ENCODE results near the gene LRIT2. TPM values are rescaled to one million over a fixed set of nuclear protein-coding genes. Genes with fewer than 3 reads are reported as not detected.

The LRIT2 gene
- total and polyA plus RNA-seq, 4 donors, result not detected

DNA sequence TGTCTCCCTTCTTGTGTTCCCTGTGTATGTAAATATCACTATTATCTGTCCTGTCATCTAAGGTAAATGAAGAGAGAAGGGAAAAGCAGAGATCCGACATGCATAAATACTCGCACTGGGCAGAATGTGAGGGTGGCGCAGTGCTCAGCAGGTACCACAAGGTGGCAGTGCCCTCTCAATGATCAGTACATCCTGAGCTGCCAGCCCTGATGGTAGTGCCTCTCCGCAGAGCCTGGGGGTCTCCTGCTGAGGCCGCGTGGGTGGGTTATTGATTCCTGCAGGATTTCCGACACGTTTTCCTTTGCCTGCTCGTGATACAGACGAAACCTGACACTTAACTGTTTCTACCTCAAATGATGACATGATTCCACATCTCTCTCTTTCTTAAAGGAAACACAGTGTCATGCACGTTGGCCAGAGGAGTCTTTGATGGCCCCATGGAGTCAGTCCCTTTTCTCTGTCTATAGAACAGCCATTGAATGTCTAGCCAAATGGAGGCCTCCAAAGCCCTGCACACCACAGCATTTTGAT is 39.3 kb upstream of the LRIT2 start:
- Histone ChIP-seq H3K4me1 (ENCODE audit: control insufficient read depth in 5 of 5, insufficient read depth in 5 of 5, low read length in 5 of 5) (peaks cover 0 to 2% (median 0%) of the 10 kb centered on the region in 5 donors), H3K27ac (ENCODE audit: low read depth in 1 of 2, low read length in 1 of 2) (no peak overlapping the region), H3K36me3 (ENCODE audit: control insufficient read depth in 4 of 4, insufficient read depth in 4 of 4, low read length in 4 of 4) (no peaks in the 10 kb centered on the region), H3K4me3 (no peak overlapping the region), H3K27me3 (ENCODE audit: control insufficient read depth in 3 of 3, insufficient read depth in 3 of 3, low read length in 2 of 3) (no peaks in the 10 kb centered on the region), H3K9me3 (ENCODE audit: control insufficient read depth in 4 of 4, insufficient read depth in 3 of 4, low read length in 3 of 4) (no peaks in the 10 kb centered on the region), H3K9ac (ENCODE audit: insufficient read depth in 1 of 2, low read length in 2 of 2) (no peak overlapping the region)
- peak; percentile 79 for ATAC-seq (ENCODE audit: insufficient read depth, low FRiP score)
- TF ChIP-seq, protein P1, sequence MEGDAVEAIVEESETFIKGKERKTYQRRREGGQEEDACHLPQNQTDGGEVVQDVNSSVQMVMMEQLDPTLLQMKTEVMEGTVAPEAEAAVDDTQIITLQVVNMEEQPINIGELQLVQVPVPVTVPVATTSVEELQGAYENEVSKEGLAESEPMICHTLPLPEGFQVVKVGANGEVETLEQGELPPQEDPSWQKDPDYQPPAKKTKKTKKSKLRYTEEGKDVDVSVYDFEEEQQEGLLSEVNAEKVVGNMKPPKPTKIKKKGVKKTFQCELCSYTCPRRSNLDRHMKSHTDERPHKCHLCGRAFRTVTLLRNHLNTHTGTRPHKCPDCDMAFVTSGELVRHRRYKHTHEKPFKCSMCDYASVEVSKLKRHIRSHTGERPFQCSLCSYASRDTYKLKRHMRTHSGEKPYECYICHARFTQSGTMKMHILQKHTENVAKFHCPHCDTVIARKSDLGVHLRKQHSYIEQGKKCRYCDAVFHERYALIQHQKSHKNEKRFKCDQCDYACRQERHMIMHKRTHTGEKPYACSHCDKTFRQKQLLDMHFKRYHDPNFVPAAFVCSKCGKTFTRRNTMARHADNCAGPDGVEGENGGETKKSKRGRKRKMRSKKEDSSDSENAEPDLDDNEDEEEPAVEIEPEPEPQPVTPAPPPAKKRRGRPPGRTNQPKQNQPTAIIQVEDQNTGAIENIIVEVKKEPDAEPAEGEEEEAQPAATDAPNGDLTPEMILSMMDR (IDR thresholded peaks at IDR 0.05; ENCODE audit: control extremely low read depth, extremely low read depth), result peak; percentile 92
- 2 to 4% methylated on average over 11 of the region's 11 CpGs for WGBS, 2 donors
- DNase-seq, result peak; percentile 66 to 70 (median 69)

DNA sequence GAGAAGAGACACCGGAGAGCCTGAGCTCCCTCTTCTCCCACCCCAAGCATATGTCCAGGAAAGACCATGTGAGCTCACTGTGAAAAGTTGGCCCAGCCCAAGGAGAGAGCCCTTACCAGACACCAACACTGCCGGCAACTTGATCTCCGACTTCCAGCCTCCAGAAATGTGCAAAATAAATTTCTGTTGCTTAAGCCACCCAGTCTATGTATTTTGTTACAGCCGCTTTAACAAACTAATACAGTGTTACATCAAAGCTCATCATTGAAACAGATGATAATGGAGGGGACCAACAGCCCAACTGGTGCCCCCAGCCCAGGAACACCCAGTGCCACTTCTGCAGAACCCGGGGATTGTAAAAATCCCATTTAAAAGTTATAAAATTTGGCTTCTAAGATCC is 38.4 kb upstream of the LRIT2 start:
- ATAC-seq (ENCODE audit: insufficient read depth, low FRiP score) (no peak), DNase-seq (no peak)
- Histone ChIP-seq H3K4me1 (ENCODE audit: control insufficient read depth in 5 of 5, insufficient read depth in 5 of 5, low read length in 5 of 5) (peaks cover 0 to 2% (median 0%) of the 10 kb centered on the region in 5 donors), H3K9me3 (ENCODE audit: control insufficient read depth in 4 of 4, insufficient read depth in 3 of 4, low read length in 3 of 4) (no peaks in the 10 kb centered on the region), H3K36me3 (ENCODE audit: control insufficient read depth in 4 of 4, insufficient read depth in 4 of 4, low read length in 4 of 4) (no peaks in the 10 kb centered on the region), H3K27me3 (ENCODE audit: control insufficient read depth in 3 of 3, insufficient read depth in 3 of 3, low read length in 2 of 3) (no peaks in the 10 kb centered on the region), H3K9ac (ENCODE audit: insufficient read depth in 1 of 2, low read length in 2 of 2) (no peak overlapping the region), H3K27ac (ENCODE audit: low read depth in 1 of 2, low read length in 1 of 2) (no peak overlapping the region), H3K4me3 (no peak overlapping the region)
- TF ChIP-seq, protein P1 (IDR thresholded peaks at IDR 0.05; ENCODE audit: control extremely low read depth, extremely low read depth), result no peak
- WGBS, 2 donors, result 88 to 93% methylated on average over 5 of the region's 5 CpGs

DNA sequence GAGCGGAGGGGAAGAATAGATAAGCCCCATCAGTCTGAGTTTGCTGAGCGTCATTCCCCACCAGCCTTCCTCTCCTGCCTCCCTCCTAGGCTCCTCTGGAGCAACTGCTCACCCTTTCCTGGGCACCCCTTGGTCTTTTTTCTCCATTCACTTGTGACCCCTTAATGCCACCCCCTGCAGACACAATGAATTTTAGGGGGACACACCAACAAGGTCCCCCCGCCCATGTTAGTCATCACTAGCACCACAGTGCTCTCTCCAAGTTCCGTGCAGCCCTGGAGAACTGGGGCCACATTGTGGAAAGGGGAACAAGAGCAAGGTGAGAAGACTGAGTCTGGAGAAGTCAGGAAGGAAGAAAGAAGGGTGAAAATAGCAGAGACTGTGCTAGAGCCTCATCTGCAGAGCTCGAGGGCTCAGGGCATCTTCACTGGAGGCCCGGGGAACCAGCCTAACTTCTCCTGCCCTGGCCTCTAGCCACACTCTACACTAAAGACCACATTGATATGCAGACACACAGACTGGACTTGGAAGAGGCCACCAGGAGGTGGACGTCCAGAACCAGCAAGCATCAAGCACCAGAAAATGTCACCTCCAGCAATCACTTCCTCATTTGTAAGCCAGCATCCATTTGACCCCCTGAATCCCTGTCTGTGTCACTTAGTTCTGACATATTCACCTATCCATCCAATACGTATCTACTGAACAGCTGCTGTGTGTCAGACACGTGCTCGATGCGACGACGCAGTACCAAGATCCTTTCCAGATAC is 37.0 kb upstream of the LRIT2 start:
- WGBS, 2 donors, result 81 to 83% methylated on average over 13 of the region's 13 CpGs
- Histone ChIP-seq H3K27me3 (ENCODE audit: control insufficient read depth in 3 of 3, insufficient read depth in 3 of 3, low read length in 2 of 3) (no peaks in the 10 kb centered on the region), H3K9ac (ENCODE audit: insufficient read depth in 1 of 2, low read length in 2 of 2) (no peak overlapping the region), H3K4me1 (ENCODE audit: control insufficient read depth in 5 of 5, insufficient read depth in 5 of 5, low read length in 5 of 5) (peaks cover 0 to 2% (median 0%) of the 10 kb centered on the region in 5 donors), H3K9me3 (ENCODE audit: control insufficient read depth in 4 of 4, insufficient read depth in 3 of 4, low read length in 3 of 4) (no peaks in the 10 kb centered on the region), H3K36me3 (ENCODE audit: control insufficient read depth in 4 of 4, insufficient read depth in 4 of 4, low read length in 4 of 4) (no peaks in the 10 kb centered on the region), H3K27ac (ENCODE audit: low read depth in 1 of 2, low read length in 1 of 2) (no peak overlapping the region), H3K4me3 (no peak overlapping the region)
- TF ChIP-seq, protein P1 (IDR thresholded peaks at IDR 0.05; ENCODE audit: control extremely low read depth, extremely low read depth), result no peak
- no peak for ATAC-seq (ENCODE audit: insufficient read depth, low FRiP score)
- DNase-seq, result no peak

Measured in lung (tissue), 12 donors.